GM21619 (cell line): ENCODE results near the gene OLFM1.

Experiments used
- ATAC-seq: cut with Tn5 transposase; IDR thresholded peaks from one replicate; pipeline ENCODE4 v1.9.1; 2021; ENCODE audit not compliant: unreplicated experiment

Gene OLFM1

GRCh38 chr9:135129137-135129695 lies 41.7 kb downstream of the OLFM1 start:
- no peak for ATAC-seq

GRCh38 chr9:135130207-135130976 lies 42.9 kb downstream of the OLFM1 start:
- ATAC-seq: no peak

- no peak for ATAC-seq
These were observed 44.0 kb downstream of the OLFM1 start for GRCh38 chr9:135131488-135131887.

GRCh38 chr9:135132008-135132407 lies 44.5 kb downstream of the OLFM1 start:
- no peak for ATAC-seq

GRCh38 chr9:135134268-135135022 lies 47.0 kb downstream of the OLFM1 start:
- ATAC-seq: no peak

- ATAC-seq: no peak
These were observed 47.9 kb downstream of the OLFM1 start for GRCh38 chr9:135135171-135135928.

GRCh38 chr9:135135929-135136315 lies 48.5 kb downstream of the OLFM1 start:
- ATAC-seq: no peak

- ATAC-seq: no peak
These were observed 49.0 kb downstream of the OLFM1 start for GRCh38 chr9:135136481-135136880.

- no peak for ATAC-seq
These were observed 49.7 kb downstream of the OLFM1 start for GRCh38 chr9:135136991-135137832.

- no peak for ATAC-seq
These were observed 50.8 kb downstream of the OLFM1 start for GRCh38 chr9:135138078-135138855.

GRCh38 chr9:135139366-135139959 lies 52.0 kb downstream of the OLFM1 start:
- ATAC-seq: no peak

- ATAC-seq: no peak
These were observed 53.8 kb downstream of the OLFM1 start for GRCh38 chr9:135141183-135141774.

GRCh38 chr9:135144581-135145170 lies 57.2 kb downstream of the OLFM1 start:
- ATAC-seq: no peak

- no peak for ATAC-seq
These were observed 57.8 kb downstream of the OLFM1 start for GRCh38 chr9:135145312-135145711.

- ATAC-seq: no peak
These were observed 58.8 kb downstream of the OLFM1 start for GRCh38 chr9:135146241-135146640.

GRCh38 chr9:135146766-135147473 lies 59.5 kb downstream of the OLFM1 start:
- no peak for ATAC-seq

- ATAC-seq: no peak
These were observed 60.0 kb downstream of the OLFM1 start for GRCh38 chr9:135147474-135147805.

GRCh38 chr9:135147938-135148337 lies 60.5 kb downstream of the OLFM1 start:
- ATAC-seq: no peak
